Hypothalamus (tissue), 51 donors: ENCODE measurements around the gene TTI1.
"Not testable (repeated sequence)": the region's sequence is repeated elsewhere in the genome, so short reads cannot be mapped to it uniquely, and the experiment has no call there.

Source experiments
- DNase-seq, 51 donors: peaks; one replicate each; lab custom pipeline; 2025; lab: John Stamatoyannopoulos, UW

The TTI1 gene

DNA sequence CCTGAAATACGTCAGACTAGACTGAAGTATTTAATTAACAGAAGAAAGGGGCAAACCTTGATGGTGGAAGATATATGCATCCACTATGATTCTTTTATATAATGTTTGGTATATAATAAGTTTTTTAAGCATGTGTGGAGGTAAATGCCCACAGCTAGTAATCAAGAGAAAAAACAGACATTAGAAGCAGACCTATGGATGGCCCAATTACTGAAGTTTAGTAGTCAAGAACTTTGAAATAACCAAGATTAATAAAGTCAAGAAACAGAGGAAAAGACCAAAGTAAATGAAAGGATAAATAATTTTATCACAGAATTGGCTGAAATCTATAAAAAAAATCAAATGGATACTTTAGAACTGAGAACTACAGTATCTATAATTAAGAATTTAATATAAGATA is 15.3 kb downstream of the TTI1 start:
- DNase-seq, result no peak

GRCh38 chr20:38013887-38014286 is 19.4 kb downstream of the TTI1 start:
- no peak for DNase-seq

GRCh38 chr20:38012332-38012731 is 20.9 kb downstream of the TTI1 start:
- no peak for DNase-seq

DNA sequence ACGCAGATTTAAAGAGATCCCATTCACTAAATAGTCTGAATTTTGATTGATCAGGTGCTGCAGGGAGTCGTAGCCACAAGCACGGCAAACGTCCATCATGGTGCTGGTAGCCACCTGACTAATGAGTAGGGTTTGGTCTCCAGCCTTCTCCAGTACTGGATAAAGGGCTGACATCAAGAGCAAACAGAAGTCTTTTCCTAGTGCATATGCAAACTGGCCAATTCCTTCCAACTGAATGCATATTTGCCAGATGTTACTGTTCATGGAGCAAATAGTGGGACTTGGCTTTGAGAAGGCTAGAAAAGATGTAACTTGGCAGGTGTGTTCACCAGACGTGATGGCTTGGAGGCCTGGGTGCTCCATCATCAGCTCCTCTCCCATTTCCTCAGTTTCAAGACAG is 21.6 kb downstream of the TTI1 start:
- no peak for DNase-seq

DNA sequence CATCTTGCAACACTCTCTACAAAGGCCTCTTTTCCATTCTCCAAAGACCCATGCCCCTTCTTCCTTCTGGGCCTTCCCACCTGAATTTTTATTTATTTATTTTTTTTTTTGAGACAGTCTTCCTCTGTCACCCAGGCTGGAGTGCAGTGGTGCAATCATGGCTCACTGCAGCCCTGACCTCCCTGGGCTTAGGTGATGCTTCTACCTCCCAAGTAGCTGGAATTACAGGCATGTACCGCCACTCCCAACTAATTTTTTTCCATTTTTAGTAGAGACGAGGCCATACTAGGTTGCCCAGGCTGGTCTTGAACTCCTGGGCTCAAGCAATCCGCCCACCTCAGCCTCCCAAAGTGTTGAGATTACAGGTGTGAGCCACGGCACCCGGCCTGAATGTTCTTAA is 23.8 kb downstream of the TTI1 start:
- DNase-seq, result not testable (repeated sequence)

DNA sequence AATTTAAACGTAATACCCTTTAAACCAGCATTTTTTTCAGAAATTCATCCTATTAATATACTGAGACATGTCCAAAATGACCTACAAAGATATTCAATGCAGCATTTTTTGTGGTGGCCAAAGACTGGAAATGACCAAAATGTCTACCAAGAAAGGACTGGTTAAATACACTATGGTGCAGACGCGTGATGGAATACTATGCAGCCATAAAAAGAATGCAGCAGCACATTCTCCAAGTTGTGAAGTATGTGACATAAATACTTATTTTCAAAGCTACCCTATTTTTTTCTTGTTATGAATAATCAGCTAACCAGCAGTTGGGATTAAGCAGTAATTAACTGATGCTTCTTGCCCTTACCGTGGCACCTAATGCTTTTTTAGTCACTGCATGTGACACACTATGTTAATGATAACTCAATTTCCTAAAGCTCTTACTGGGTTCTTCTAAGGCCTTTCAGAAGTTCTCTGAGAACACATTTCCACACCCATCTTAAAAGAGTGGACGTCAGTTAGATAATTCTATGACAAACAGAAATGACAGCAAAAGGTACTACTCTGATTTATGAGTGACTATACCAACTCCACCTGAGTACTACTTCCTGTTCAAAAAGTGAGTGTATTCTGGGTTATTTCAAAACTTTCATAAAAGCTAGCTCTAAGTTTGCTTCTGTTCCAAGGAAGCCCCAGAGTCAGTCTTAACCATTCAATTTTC is 24.9 kb downstream of the TTI1 start:
- no peak for DNase-seq

GRCh38 chr20:38007526-38007925 is 25.7 kb downstream of the TTI1 start:
- DNase-seq, result no peak

- no peak for DNase-seq
Observed at GRCh38 chr20:38005903-38006302, 27.4 kb downstream of the TTI1 start.

DNA sequence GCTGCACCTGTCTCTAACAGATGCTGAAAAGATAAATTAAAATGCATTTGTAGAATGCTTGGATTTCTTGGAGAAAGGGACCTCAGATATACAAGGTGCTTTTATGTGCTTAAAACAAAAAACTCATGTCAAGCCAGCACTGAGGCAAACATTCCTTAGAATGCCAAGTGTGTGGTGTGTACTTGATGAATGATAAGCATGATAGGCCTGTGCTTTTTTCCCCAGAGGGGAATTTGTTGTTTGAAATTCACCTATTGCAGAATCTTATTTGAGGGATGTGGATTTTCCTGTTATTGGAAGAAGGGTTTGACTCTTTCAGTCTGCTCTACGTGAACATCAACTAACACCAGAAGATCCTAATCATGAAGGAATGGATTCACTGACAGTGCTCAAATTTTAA is 28.8 kb downstream of the TTI1 start:
- no peak for DNase-seq

DNA sequence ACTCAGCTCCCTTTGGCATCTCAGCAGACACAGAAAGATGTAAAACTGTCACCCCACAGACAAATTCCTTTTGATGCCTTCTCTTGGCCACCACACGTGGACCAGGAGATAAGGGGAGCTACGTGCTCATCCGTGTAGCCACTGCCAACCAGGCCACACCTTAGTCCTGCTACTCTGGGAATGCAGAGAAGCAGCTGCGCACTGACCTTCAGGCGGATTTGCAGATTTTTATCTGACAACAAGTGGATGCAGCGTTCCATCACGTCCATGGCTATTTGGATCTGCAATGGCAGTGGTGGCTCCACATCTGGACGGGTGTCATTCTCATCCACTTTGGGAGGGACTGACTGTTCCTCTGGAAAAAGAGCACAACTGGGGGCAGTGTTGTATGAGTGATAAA is 30.8 kb downstream of the TTI1 start:
- DNase-seq, result no peak

GRCh38 chr20:38001981-38002380 is 31.3 kb downstream of the TTI1 start:
- no peak for DNase-seq

- no peak for DNase-seq
Observed at GRCh38 chr20:38001173-38001875, 31.9 kb downstream of the TTI1 start.

DNA sequence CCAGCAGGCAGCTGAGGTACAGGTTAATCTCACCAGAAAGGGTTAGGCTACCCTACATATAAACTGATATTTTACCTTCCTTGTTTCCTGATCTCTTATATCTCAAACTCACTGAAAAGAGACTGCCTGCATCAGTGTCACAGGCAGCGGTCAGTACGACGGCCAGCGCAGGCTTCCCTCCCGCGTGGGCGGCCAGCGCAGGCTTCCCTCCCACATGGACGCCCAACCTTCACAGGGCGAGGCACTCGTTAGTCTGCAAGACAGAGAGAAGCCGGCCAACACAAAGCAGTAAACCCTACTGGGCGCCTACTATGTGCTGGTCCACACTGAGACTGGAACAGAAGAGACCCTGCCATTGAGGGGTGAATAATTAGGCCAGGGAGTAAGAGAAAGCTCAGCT is 33.0 kb downstream of the TTI1 start:
- no peak for DNase-seq

GRCh38 chr20:37999526-38000263 is 33.6 kb downstream of the TTI1 start:
- DNase-seq, result peak in 25 of 51 donors; percentile 8 to 73 (median 37)

DNA sequence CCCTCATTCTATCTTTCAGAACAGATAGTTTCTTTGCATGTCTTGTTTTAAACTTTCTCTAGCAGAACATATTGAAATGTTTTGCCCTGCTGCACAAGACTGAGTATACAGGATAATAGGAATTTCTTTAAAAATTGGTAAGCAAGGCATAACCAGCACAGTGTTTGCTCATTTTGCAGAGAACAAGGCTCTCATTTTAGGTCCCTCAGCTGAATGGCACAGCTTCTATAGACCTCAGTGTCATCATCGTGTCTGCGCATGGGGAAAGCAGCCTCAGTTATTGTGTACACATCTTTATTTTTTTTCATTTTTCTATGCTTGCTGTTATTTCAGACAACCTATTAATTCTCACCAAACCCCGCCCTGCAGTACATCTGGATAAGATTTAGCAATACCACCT is 35.7 kb downstream of the TTI1 start:
- peak in 3 of 51 donors; percentile 12 to 47 (median 14) for DNase-seq

DNA sequence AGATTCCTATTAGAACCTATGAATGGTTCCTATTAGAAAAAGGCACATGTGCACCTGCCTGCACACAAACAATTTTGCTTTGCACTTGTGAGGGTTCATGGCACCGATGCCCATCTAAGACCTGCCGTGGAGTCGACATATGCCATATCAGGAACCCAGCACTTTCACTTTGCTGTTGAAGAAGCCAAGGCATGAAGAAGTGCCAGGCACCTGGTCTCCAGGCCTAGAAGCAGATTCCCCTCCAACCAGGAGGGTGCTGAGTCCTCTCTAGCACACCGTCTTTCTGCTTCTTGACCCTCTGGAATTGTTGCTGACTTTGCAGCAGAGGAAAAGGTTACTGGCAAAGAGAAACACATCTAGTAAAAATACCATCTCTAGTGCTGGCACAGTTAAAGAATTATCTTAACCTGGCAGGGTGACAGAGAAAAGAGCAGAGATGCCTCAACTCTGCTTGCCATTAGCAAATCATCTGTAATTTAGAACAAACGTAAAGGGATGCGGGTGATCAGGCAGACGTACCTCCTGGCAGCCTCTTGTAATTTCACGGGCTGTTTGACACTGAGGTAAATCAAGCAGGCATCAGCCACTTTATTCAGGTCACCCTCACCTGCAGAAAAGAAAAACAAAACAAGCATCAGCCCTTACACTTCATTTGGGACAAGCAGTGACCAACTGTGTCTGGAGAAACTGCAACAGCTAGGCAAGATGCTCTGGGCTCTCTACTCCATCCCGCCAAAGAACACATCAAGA is 37.2 kb downstream of the TTI1 start:
- no peak for DNase-seq

DNA sequence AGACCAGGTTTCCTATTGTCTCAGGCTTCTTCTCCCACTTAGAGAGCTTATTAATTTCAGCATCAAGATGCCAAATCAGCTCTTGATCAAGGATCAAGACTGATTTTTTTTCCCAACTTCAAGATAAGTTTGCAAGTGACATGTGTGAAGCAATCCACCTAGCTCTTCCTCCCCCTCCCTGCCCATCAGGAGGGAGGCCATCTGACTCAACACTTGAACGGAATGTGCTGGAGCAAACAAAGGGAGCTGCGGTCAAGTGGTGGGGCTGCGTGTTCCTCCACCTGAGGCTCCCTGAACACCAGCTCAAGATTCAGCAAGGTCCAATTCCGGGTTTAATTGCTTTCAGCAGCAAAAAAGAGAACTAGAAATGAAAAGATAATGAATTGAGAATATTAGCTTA is 38.7 kb downstream of the TTI1 start:
- peak in 1 of 51 donors; percentile 13 for DNase-seq

GRCh38 chr20:37992802-37993409 is 40.4 kb downstream of the TTI1 start:
- peak in 1 of 51 donors; percentile 29 for DNase-seq

DNA sequence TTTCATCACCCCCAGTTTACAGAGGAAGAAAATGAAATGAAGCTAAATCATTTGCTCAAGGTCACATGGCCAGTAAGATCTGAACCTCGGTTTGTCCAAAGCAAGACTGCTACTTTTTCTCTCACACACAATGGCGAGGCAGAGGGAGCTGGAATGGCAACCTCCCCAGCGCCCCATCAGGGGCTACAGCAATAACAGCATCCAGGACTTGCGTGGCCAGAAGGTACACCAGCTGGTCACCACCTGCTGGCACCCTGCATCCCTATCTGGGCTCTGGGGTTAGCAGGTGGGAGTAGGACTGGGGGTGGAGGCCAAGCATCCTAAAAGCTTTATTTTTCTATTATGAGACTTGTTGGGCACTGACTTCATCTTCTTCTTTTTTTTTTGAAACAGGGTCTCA is 41.3 kb downstream of the TTI1 start:
- no peak for DNase-seq

- no peak for DNase-seq
Observed at GRCh38 chr20:37991157-37991866, 41.9 kb downstream of the TTI1 start.
